Liver (tissue), 9 donors: ENCODE measurements around the gene ALDH1A2. TPM values are rescaled to one million over a fixed set of nuclear protein-coding genes. Genes with fewer than 3 reads are reported as not detected.

Source experiments
- DNase-seq: peaks from one replicate; pipeline ENCODE4 v3.0.0-alpha.2; 2017; ENCODE audit warnings: low spot score
- H3K27ac ChIP-seq, 2 donors: one replicate each; pipeline ENCODE4 v1.7.0; 2013; ENCODE audit warnings: inconsistent platforms in 2 of 2, low read length in 2 of 2, control low read depth in 1 of 2, low read depth in 1 of 2, mild to moderate bottlenecking in 1 of 2
- H3K27me3 ChIP-seq, 4 donors: one replicate each; pipeline versions ENCODE4 v1.6.1 to v1.7.0; 2013; ENCODE audit warnings: low read length in 3 of 4, inconsistent platforms in 1 of 4, mild to moderate bottlenecking in 1 of 4, moderate library complexity in 1 of 4; ENCODE audit not compliant: control insufficient read depth in 4 of 4, insufficient read depth in 4 of 4
- H3K36me3 ChIP-seq, 4 donors: one replicate each; pipeline versions ENCODE4 v1.6.1 to v1.7.0; 2013; ENCODE audit warnings: low read length in 3 of 4, mild to moderate bottlenecking in 3 of 4, low read depth in 1 of 4, moderate library complexity in 1 of 4; ENCODE audit not compliant: control insufficient read depth in 4 of 4, insufficient read depth in 3 of 4
- H3K4me1 ChIP-seq, 4 donors: one replicate each; pipeline versions ENCODE4 v1.6.1 to v1.7.0; 2013; ENCODE audit warnings: low read length in 3 of 4, mild to moderate bottlenecking in 3 of 4, moderate library complexity in 1 of 4; ENCODE audit not compliant: control insufficient read depth in 4 of 4, insufficient read depth in 4 of 4
- H3K4me3 ChIP-seq, 3 donors: one replicate each; pipeline versions ENCODE4 v1.6.1 to v1.7.0; 2013; ENCODE audit warnings: low read length in 3 of 3, control low read depth in 1 of 3, low read depth in 1 of 3, mild to moderate bottlenecking in 1 of 3
- H3K9ac ChIP-seq, 2 donors: one replicate each; pipeline ENCODE4 v1.7.0; 2013; ENCODE audit warnings: low read length in 2 of 2, mild to moderate bottlenecking in 2 of 2, moderate library complexity in 2 of 2, control low read depth in 1 of 2, low read depth in 1 of 2
- H3K9me3 ChIP-seq, 4 donors: one replicate each; pipeline versions ENCODE4 v1.6.1 to v1.7.0; 2013; ENCODE audit warnings: low read length in 3 of 4; ENCODE audit not compliant: control insufficient read depth in 4 of 4
- ATF3 ChIP-seq: IDR thresholded peaks from 2 replicates; pipeline ENCODE4 v1.6.1; 2016; ENCODE audit warnings: antibody characterized with exemption
- CTCF ChIP-seq: fragments of 150-350 bp; IDR thresholded peaks from 2 replicates; pipeline ENCODE4 v1.5.1; 2017; ENCODE audit warnings: improper control_type of control experiment, low read depth, low read length; ENCODE audit not compliant: missing input control
- FOXA2 ChIP-seq: IDR thresholded peaks from 2 replicates; pipeline ENCODE4 v1.6.1; 2016; ENCODE audit warnings: antibody characterized with exemption
- HNF4A ChIP-seq, 2 donors: conservative IDR thresholded peaks; 2 replicates each; pipeline ENCODE4 v1.6.1; 2016; ENCODE audit warnings: antibody characterized with exemption in 2 of 2, mild to moderate bottlenecking in 2 of 2
- HNF4G ChIP-seq: IDR thresholded peaks from 2 replicates; pipeline ENCODE4 v1.6.1; 2016; ENCODE audit warnings: antibody characterized with exemption
- MAX ChIP-seq: IDR thresholded peaks from 2 replicates; pipeline ENCODE4 v1.6.1; 2016; ENCODE audit warnings: antibody characterized with exemption
- NR2F2 ChIP-seq: IDR thresholded peaks from 2 replicates; pipeline ENCODE4 v1.6.1; 2016; ENCODE audit warnings: antibody characterized with exemption
- RAD21 ChIP-seq, 2 donors: IDR thresholded peaks; 2 replicates each; pipeline ENCODE4 v1.6.1; 2016; ENCODE audit warnings: antibody characterized with exemption in 2 of 2, mild to moderate bottlenecking in 2 of 2
- REST ChIP-seq: IDR thresholded peaks from 2 replicates; pipeline ENCODE4 v1.6.1; 2016; ENCODE audit warnings: antibody characterized with exemption, mild to moderate bottlenecking
- RXRA ChIP-seq, 2 donors: IDR thresholded peaks; 2 replicates each; pipeline ENCODE4 v1.6.1; 2017 to 2018; ENCODE audit warnings: antibody characterized with exemption in 2 of 2, mild to moderate bottlenecking in 1 of 2
- SP1 ChIP-seq: IDR thresholded peaks from 2 replicates; pipeline ENCODE4 v1.6.1; 2018; ENCODE audit warnings: antibody characterized with exemption, mild to moderate bottlenecking
- TAF1 ChIP-seq: conservative IDR thresholded peaks from 2 replicates; pipeline ENCODE4 v1.6.1; 2016; ENCODE audit warnings: antibody characterized with exemption, mild to moderate bottlenecking
- YY1 ChIP-seq: IDR thresholded peaks from 2 replicates; pipeline ENCODE4 v1.6.1; 2016; ENCODE audit warnings: antibody characterized with exemption, mild to moderate bottlenecking
- ZBTB33 ChIP-seq: IDR thresholded peaks from 2 replicates; pipeline ENCODE4 v1.6.1; 2016; ENCODE audit warnings: antibody characterized with exemption
- WGBS: extraction: QIAGEN DNeasy Blood & Tissue Kit; methylation state at CpG from one replicate; pipeline ENCODE4 v1.1.7; 2013; 5-methylcytosine and 5-hydroxymethylcytosine counted together
- polyA plus RNA-seq, 2 donors: library from polyadenylated mRNA; stranded (reverse) in 1 of 2; unstranded in 1 of 2; fragments of 200-250 nt in 1 of 2; fragments of >200 nt in 1 of 2; fragmentation: Nextera tagmentation in 1 of 2; extraction: Ambion mirVana in 1 of 2; gene quantifications; one replicate each; pipeline versions ENCODE4 v1.2.1 to v1.2.3, GENCODE V29; 2013 to 2015
- total RNA-seq, 2 donors: library from RNA; depleted of rRNA; stranded (reverse); fragments of >200 nt; gene quantifications; one replicate each; pipeline ENCODE4 v1.2.3, GENCODE V29; 2014
- donor health status: healthy.
- donor health status: healthy.
- donor health status: healthy.
- donor health status: healthy.
- donor health status: healthy.

The ALDH1A2 gene
- total and polyA plus RNA-seq, 4 donors = 1.2 to 22.7 (median 14.0) TPM

GRCh38 chr15:57993409-57994145 is 71.9 kb downstream of the ALDH1A2 start:
- H3K9me3 ChIP-seq = no peaks in the 10 kb centered on the region
- H3K27me3 ChIP-seq = no peaks in the 10 kb centered on the region
- no peak overlapping the region for H3K27ac ChIP-seq
- H3K36me3 ChIP-seq = no peaks in the 10 kb centered on the region
- no peak overlapping the region for H3K9ac ChIP-seq
- DNase-seq = no peak
- TF ChIP-seq HNF4A (conservative IDR thresholded peaks at IDR 0.05) = no peak
- TF ChIP-seq FOXA2 = no peak
- TF ChIP-seq REST = no peak
- no peak for TF ChIP-seq RAD21 (IDR thresholded peaks at IDR 0.05)
- no peak for TF ChIP-seq ZBTB33
- no peak for TF ChIP-seq CTCF
- TF ChIP-seq TAF1 = no peak
- TF ChIP-seq RXRA (IDR thresholded peaks at IDR 0.05) = no peak
- no peaks in the 10 kb centered on the region for H3K4me1 ChIP-seq
- WGBS = 78% methylated on average over 3 of the region's 3 CpGs
- no peak overlapping the region for H3K4me3 ChIP-seq

GRCh38 chr15:57992761-57993355 is 72.7 kb downstream of the ALDH1A2 start:
- DNase-seq = no peak
- H3K4me3 ChIP-seq = no peak overlapping the region
- H3K9ac ChIP-seq = no peak overlapping the region
- H3K27me3 ChIP-seq = no peaks in the 10 kb centered on the region
- 73% methylated on average over 6 of the region's 6 CpGs for WGBS
- H3K27ac ChIP-seq = no peak overlapping the region
- TF ChIP-seq YY1 (no peak), HNF4G (no peak), RXRA (IDR thresholded peaks at IDR 0.05) (no peak), MAX (no peak), ATF3 (no peak), SP1 (no peak), REST (no peak), CTCF (no peak), NR2F2 (no peak)
- no peaks in the 10 kb centered on the region for H3K36me3 ChIP-seq
- H3K9me3 ChIP-seq = no peaks in the 10 kb centered on the region
- H3K4me1 ChIP-seq = no peaks in the 10 kb centered on the region
